HepG2 (cell line): ENCODE results near the gene ALDH7A1. TPM values are rescaled to one million over a fixed set of nuclear protein-coding genes. Genes with fewer than 3 reads are reported as not detected.

Experiments
- ATAC-seq: fragments of 200-7000 bp; cut with Tn5 transposase; 3 replicates; pipeline ENCODE4 v1.9.1; 2020; ENCODE audit warnings: mild to moderate bottlenecking, moderate library complexity
- Bru-seq: library from RNA; stranded (reverse); fragments of 400-500 nt; gene quantifications from one replicate; lab custom pipeline; 2021; lab: Mats Ljungman, UMichigan
- BruChase-seq, 2 experiments: library from RNA; stranded (reverse); fragments of 400-500 nt; gene quantifications; one replicate each; lab custom pipeline; 2021; lab: Mats Ljungman, UMichigan
- BruUV-seq: library from RNA; stranded (reverse); fragments of 400-500 nt; replicated peaks from 2 replicates; lab custom pipeline; 2021; lab: Mats Ljungman, UMichigan
- CTCF ChIA-PET: fragments of 300-600 bp; formaldehyde crosslinking; extraction: SDS; loops from one replicate; lab custom pipeline; 2021; ENCODE audit warnings: low total read pairs, inconsistent platforms, low intra/inter-chr PET ratio; lab: Yijun Ruan, JAX
- POLR2A ChIA-PET: fragments of 350-600 bp; sonication (Branson Sonifier 250); formaldehyde crosslinking; loops from one replicate; lab custom pipeline; 2020; ENCODE audit warnings: antibody characterized with exemption, inconsistent platforms; lab: Yijun Ruan, JAX
- DNase-seq: peaks from one replicate; pipeline ENCODE4 v3.0.0-alpha.2; 2015; ENCODE audit warnings: low spot score
- FAIRE-seq: peaks from 3 replicates; lab custom pipeline; 2011; peaks lifted over from hg19 to GRCh38; lab: Jason Lieb, UNC
- H2AFZ ChIP-seq: one replicate; pipeline ENCODE4 v1.6.1; 2011; ENCODE audit warnings: low read length, inconsistent platforms
- H3K27ac ChIP-seq: fragments of 300-600 bp; 3 replicates; pipeline ENCODE4 v1.8.0; 2011; ENCODE audit warnings: mixed run types, mild to moderate bottlenecking, mixed read lengths, low read length, inconsistent platforms; ENCODE audit not compliant: insufficient read depth; ENCODE audit errors: extremely low read length
- H3K27me3 ChIP-seq, 2 experiments: fragments of 200-600 bp in 1 of 2; 2 replicates in 1 of 2; 3 replicates in 1 of 2; pipeline versions ENCODE4 v1.6.0 to v1.8.0; 2011; ENCODE audit warnings: low read length in 2 of 2, mild to moderate bottlenecking in 2 of 2, moderate library complexity in 2 of 2, inconsistent platforms in 1 of 2; ENCODE audit not compliant: insufficient read depth in 2 of 2, control insufficient read depth in 1 of 2
- H3K36me3 ChIP-seq, 2 experiments: fragments of 200-600 bp in 1 of 2; replicated peaks in 1 of 2; 2 replicates in 1 of 2; 3 replicates in 1 of 2; pipeline versions ENCODE4 v1.5.1 to v1.8.0; 2011; ENCODE audit warnings: low read length in 2 of 2, inconsistent platforms in 1 of 2; ENCODE audit not compliant: insufficient read depth in 2 of 2, control insufficient read depth in 1 of 2
- H3K4me1 ChIP-seq: 2 replicates; pipeline ENCODE4 v1.5.1; 2012; ENCODE audit warnings: low read length, inconsistent platforms; ENCODE audit not compliant: insufficient read depth
- H3K4me2 ChIP-seq: 2 replicates; pipeline ENCODE4 v1.6.0; 2011; ENCODE audit warnings: low read depth, low read length, inconsistent platforms
- H3K4me3 ChIP-seq, 3 experiments: fragments of 200-600 bp in 1 of 3; sonication (generic), shearing (Covaris generic) in 1 of 3; replicated peaks in 1 of 3; 2 replicates each; pipeline ENCODE4 v1.5.1; 2011 to 2016; ENCODE audit warnings: low read length in 3 of 3, inconsistent platforms in 2 of 3, low read depth in 2 of 3, mild to moderate bottlenecking in 2 of 3, control low read depth in 1 of 3, mixed read lengths in 1 of 3; ENCODE audit not compliant: insufficient read depth in 1 of 3
- H3K79me2 ChIP-seq: one replicate; pipeline ENCODE4 v1.6.1; 2011; ENCODE audit warnings: low read length, inconsistent platforms; ENCODE audit not compliant: insufficient read depth
- H3K9ac ChIP-seq: 2 replicates; pipeline ENCODE4 v1.6.0; 2011; ENCODE audit warnings: mild to moderate bottlenecking, low read depth, low read length, inconsistent platforms; ENCODE audit not compliant: insufficient read depth
- H3K9me3 ChIP-seq: 2 replicates; pipeline ENCODE4 v1.5.1; 2012; ENCODE audit warnings: mild to moderate bottlenecking, low read length
- H4K20me1 ChIP-seq: 2 replicates; pipeline ENCODE4 v1.6.0; 2011; ENCODE audit warnings: inconsistent platforms, mild to moderate bottlenecking, low read length, moderate library complexity; ENCODE audit not compliant: insufficient read depth
- ATF7 ChIP-seq, 2 experiments: fragments of 450-650 bp in 1 of 2; sonication (generic) in 1 of 2; formaldehyde crosslinking in 1 of 2; IDR thresholded peaks; 2 replicates each; pipeline versions ENCODE4 v1.4.0 to v1.6.1; 2016 to 2020; ENCODE audit warnings: antibody characterized with exemption in 1 of 2, mild to moderate bottlenecking in 1 of 2, missing genetic modification reagents in 1 of 2
- CEBPG ChIP-seq: IDR thresholded peaks from 2 replicates; pipeline ENCODE4 v1.6.1; 2016
- GLI4 ChIP-seq: sonication (generic); formaldehyde crosslinking; IDR thresholded peaks from 2 replicates; pipeline ENCODE4 v1.5.1; 2020; ENCODE audit warnings: missing genetic modification reagents, mild to moderate bottlenecking, moderate library complexity, borderline replicate concordance
- HNRNPH1 ChIP-seq: fragments of 200-400 bp; formaldehyde crosslinking; optimal IDR thresholded peaks from 2 replicates; pipeline ENCODE3; 2017; ENCODE audit warnings: mild to moderate bottlenecking, low read depth, low read length
- MZF1 ChIP-seq: sonication (generic); formaldehyde crosslinking; IDR thresholded peaks from 2 replicates; pipeline ENCODE4 v1.8.1; 2023; ENCODE audit warnings: mild to moderate bottlenecking, missing genetic modification reagents, borderline replicate concordance
- SETDB1 ChIP-seq: sonication (generic); formaldehyde crosslinking; IDR thresholded peaks from 2 replicates; pipeline ENCODE4 v1.5.1; 2020; ENCODE audit warnings: missing genetic modification reagents, mild to moderate bottlenecking, borderline replicate concordance
- SIX1 ChIP-seq: sonication (generic); formaldehyde crosslinking; IDR thresholded peaks from 2 replicates; pipeline ENCODE4 v1.4.0; 2020; ENCODE audit warnings: missing genetic modification reagents, borderline replicate concordance
- ZBTB1 ChIP-seq: sonication (generic); formaldehyde crosslinking; IDR thresholded peaks from 2 replicates; pipeline ENCODE4 v1.4.0; 2020; ENCODE audit warnings: missing genetic modification reagents, borderline replicate concordance
- ZBTB37 ChIP-seq: sonication (generic); formaldehyde crosslinking; IDR thresholded peaks from 2 replicates; pipeline ENCODE4 v1.4.0; 2020; ENCODE audit warnings: mild to moderate bottlenecking, missing genetic modification reagents
- ZNF546 ChIP-seq: sonication (generic); formaldehyde crosslinking; conservative IDR thresholded peaks from 2 replicates; pipeline ENCODE4 v1.8.1; 2023; ENCODE audit warnings: mild to moderate bottlenecking, missing genetic modification reagents
- ZNF672 ChIP-seq: sonication (generic); formaldehyde crosslinking; IDR thresholded peaks from 2 replicates; pipeline ENCODE4 v1.8.1; 2022; ENCODE audit warnings: missing genetic modification reagents
- ZSCAN20 ChIP-seq: sonication (generic); formaldehyde crosslinking; IDR thresholded peaks from 2 replicates; pipeline ENCODE4 v1.4.0; 2020; ENCODE audit warnings: missing genetic modification reagents, mild to moderate bottlenecking, borderline replicate concordance
- ZSCAN21 ChIP-seq: sonication (generic); formaldehyde crosslinking; IDR thresholded peaks from 2 replicates; pipeline ENCODE4 v1.8.0; 2022; ENCODE audit warnings: mild to moderate bottlenecking, missing genetic modification reagents, moderate library complexity, borderline replicate concordance
- WGBS: methylation state at CpG from one replicate; pipeline ENCODE4 v1.1.6; 2017; ENCODE audit warnings: low lambda C conversion rate; 5-methylcytosine and 5-hydroxymethylcytosine counted together
- in situ Hi-C: cut with HindIII; loops from 2 replicates; pipeline ENCODE4 v1.10.0; 2017; ENCODE audit warnings: low pct_unique_long_range_greater_than_20kb; ENCODE audit not compliant: extremely low pct_ligation_motif_present
- intact Hi-C: fragments of 100-400 bp; cut with micrococcal nuclease; formaldehyde crosslinking; loops from one replicate; pipeline ENCODE4 v1.10.0; 2022; ENCODE audit not compliant: unreplicated experiment
- long read RNA-seq, 2 experiments: library from RNA in 1 of 2; library from polyadenylated mRNA in 1 of 2; stranded (forward) in 1 of 2; unstranded in 1 of 2; transcript quantifications; one replicate each; pipeline ENCODE4 v2.0.0, GENCODE V29; 2019 to 2022
- polyA minus RNA-seq, 3 experiments: library from RNA; depleted of rRNA, polyadenylated mRNA; stranded (reverse); fragments of >200 nt; gene quantifications; 2 replicates each; pipeline ENCODE4 v1.2.3, GENCODE V29; 2011; ENCODE audit warnings: low replicate concordance in 1 of 3
- polyA plus RNA-seq, 8 experiments: library from polyadenylated mRNA; depleted of rRNA in 3 of 8; stranded (reverse) in 7 of 8; unstranded in 1 of 8; fragments of >200 nt; fragmentation: Illumina TruSeq in 4 of 8; extraction: Trizol in 4 of 8; gene quantifications; 2 replicates each; pipeline versions ENCODE4 v1.2.1 to v1.2.3, GENCODE V29; 2011 to 2016; ENCODE audit warnings: low read depth in 4 of 8, missing spikeins in 1 of 8, mixed read lengths in 1 of 8; ENCODE audit not compliant: insufficient read depth in 1 of 8
- total RNA-seq, 5 experiments: library from RNA; depleted of rRNA; stranded (reverse); fragments of >200 nt; fragmentation: Illumina TruSeq; extraction: Trizol; gene quantifications; 2 replicates each; pipeline ENCODE4 v1.2.3, GENCODE V29; 2016; ENCODE audit warnings: low read depth in 1 of 5
- TF ChIP-seq, protein P1 (sequence below): fragments of 450-650 bp; IDR thresholded peaks from 2 replicates; pipeline ENCODE4 v1.6.1; 2016

The ALDH7A1 gene
- total RNA-seq (2016; rRNA removed; fragmentation: Illumina TruSeq; extraction: Trizol) (69.0 and 132 TPM in 2 replicates), polyA plus RNA-seq (2011; rRNA removed) (64.5 and 100 TPM in 2 replicates), polyA minus RNA-seq (2011; rRNA and poly(A)+ RNA removed; ENCODE audit: low replicate concordance) (96.9 and 101 TPM in 2 replicates), Bru-seq, nascent RNA (percentile 67 among the genes with signal in this experiment), BruChase-seq, experiment 1, labeled RNA remaining after a 6-hour chase (percentile 61 among the genes with signal in this experiment), BruChase-seq, experiment 2, labeled RNA remaining after a 2-hour chase (percentile 67 among the genes with signal in this experiment)
- total RNA-seq (2016; cell fraction: cytosol; rRNA removed; fragmentation: Illumina TruSeq; extraction: Trizol; ENCODE audit: low read depth), result 25.5 and 27.2 TPM in 2 replicates
- 68.9 and 140 TPM in 2 replicates for total RNA-seq (2016; cell fraction: insoluble cytoplasmic fraction; rRNA removed; fragmentation: Illumina TruSeq; extraction: Trizol)
- total RNA-seq (2016; cell fraction: membrane; rRNA removed; fragmentation: Illumina TruSeq; extraction: Trizol), result 30.4 and 36.0 TPM in 2 replicates
- total RNA-seq (2016; cell fraction: nucleus; rRNA removed; fragmentation: Illumina TruSeq; extraction: Trizol), result 88.1 and 94.1 TPM in 2 replicates
- polyA plus RNA-seq (2011; cell fraction: cytosol; rRNA removed), result 60.2 and 62.6 TPM in 2 replicates
- 25.1 and 27.1 TPM in 2 replicates for polyA plus RNA-seq (2011; cell fraction: nucleus; rRNA removed)
- 63.1 and 161 TPM in 2 replicates for polyA plus RNA-seq (2012)
- 22.7 and 28.6 TPM in 2 replicates for polyA plus RNA-seq (2016; cell fraction: cytosol; fragmentation: Illumina TruSeq; extraction: Trizol; ENCODE audit: low read depth)
- 290 TPM in 2 replicates for polyA plus RNA-seq (2016; cell fraction: insoluble cytoplasmic fraction; fragmentation: Illumina TruSeq; extraction: Trizol; ENCODE audit: low read depth)
- 35.9 and 40.2 TPM in 2 replicates for polyA plus RNA-seq (2016; cell fraction: membrane; fragmentation: Illumina TruSeq; extraction: Trizol; ENCODE audit: low read depth)
- 144 and 152 TPM in 2 replicates for polyA plus RNA-seq (2016; cell fraction: nucleus; fragmentation: Illumina TruSeq; extraction: Trizol; ENCODE audit: insufficient read depth, low read depth)
- 31.7 and 41.1 TPM in 2 replicates for polyA minus RNA-seq (2011; cell fraction: cytosol; rRNA and poly(A)+ RNA removed)
- 61.4 and 63.3 TPM in 2 replicates for polyA minus RNA-seq (2011; cell fraction: nucleus; rRNA and poly(A)+ RNA removed)
- long read RNA-seq, experiment 1, full-length matches to known transcripts, result 97 of 116 reads
- long read RNA-seq, experiment 1, partial matches to known transcripts, result 12 of 116 reads
- long read RNA-seq, experiment 1, other reads (novel, unspliced or antisense), result 7 of 116 reads
- long read RNA-seq, experiment 2, full-length matches to known transcripts, result 52 of 96 reads
- long read RNA-seq, experiment 2, partial matches to known transcripts, result 16 of 96 reads
- long read RNA-seq, experiment 2, other reads (novel, unspliced or antisense), result 28 of 96 reads

DNA sequence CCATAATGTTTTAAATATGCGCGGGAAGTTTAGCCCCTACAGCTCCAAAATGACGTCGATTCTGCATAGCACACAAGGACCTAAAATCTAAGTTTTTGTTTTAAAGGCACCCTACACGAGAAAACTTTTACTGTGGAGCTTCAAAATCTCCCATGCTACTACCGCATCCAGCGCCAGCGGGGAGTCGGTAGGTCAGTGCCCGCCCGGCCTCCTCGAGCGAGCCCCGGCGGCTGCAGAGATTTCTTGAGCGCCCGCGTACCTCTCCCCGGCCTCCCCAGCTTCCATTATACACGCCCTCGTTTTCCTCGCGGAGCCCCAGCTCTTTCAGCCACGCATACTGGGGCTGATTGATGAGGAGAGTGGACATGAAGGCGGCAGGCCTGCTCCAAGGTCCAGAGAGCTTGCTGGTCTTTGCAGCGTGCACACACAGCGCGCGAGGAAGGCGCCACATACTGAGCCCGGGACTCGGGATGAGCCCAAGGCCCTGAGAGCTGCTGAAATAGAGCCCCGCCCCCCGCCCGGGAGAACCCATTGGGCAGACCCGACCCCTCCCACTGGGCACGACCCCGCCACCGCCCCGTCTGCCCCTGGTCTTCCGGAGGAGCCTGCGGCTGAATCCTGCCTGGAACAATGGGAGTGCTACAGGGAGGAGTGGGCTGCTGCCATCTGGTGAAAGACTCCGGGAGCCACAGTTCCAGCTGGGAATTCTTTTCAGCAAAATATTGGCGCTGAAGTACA is at the start of gene ALDH7A1:
TSS of gene ALDH7A1 (minus strand) at position 472 of the 738 bp plus-strand sequence. CDS start at position 451, 21 bp downstream.
- Histone ChIP-seq H3K27ac (peak within 1 kb of the TSS; percentile 86), H3K79me2 (peaks cover 23% of the 10 kb centered on the region), H3K4me1 (peaks cover 49% of the 10 kb centered on the region), H3K9me3 (no peaks in the 10 kb centered on the region), H3K36me3 (peaks cover 2 to 8% of the 10 kb centered on the region in 2 experiments; a peak in 3 of 5 replicates), H4K20me1 (no peaks in the 10 kb centered on the region; the same call in 1 of the 2 replicates), H3K9ac (peak within 1 kb of the TSS; percentile 71), H3K27me3 (no peaks in the 10 kb centered on the region; a peak in 1 of 5 replicates), H3K4me3 (peak within 1 kb of the TSS; percentile 75 to 85 (median 76)), H3K4me2 (peak within 1 kb of the TSS; percentile 97), H2AFZ (peak within 1 kb of the TSS; percentile 100)
- ATAC-seq (peak; percentile 95), DNase-seq (peak; percentile 95), FAIRE-seq (peak; percentile 59)
- in situ Hi-C loops (no loop called here), intact Hi-C loops (loop anchor here (1.0 to 5.0 kb wide), 7 partner anchors 51 to 883 kb away; partner anchors contain the start of gene LMNB1)
- BruUV-seq, result TSS peak; percentile 64
- under 1% methylated on average over 20 of the region's 44 CpGs for WGBS
- ChIA-PET POLR2A (interaction anchor here (0.7 to 3.3 kb wide), 20 partner anchors 9 to 478 kb away, joined by 3 to 16 read pairs (median 4); partner anchors contain the start of genes C5orf63 and LMNB1), CTCF (interaction anchor here (0.7 to 1.5 kb wide), 3 partner anchors 51 to 256 kb away, joined by 3 to 6 read pairs (median 3); no protein-coding TSS in a partner anchor)
- TF ChIP-seq ZNF672 (CRISPR knock-in tag) (no peak), ZBTB37 (CRISPR knock-in tag) (no peak), CEBPG (CRISPR knock-in tag) (peak; percentile 53), ZBTB1 (no peak), ZNF546 (CRISPR knock-in tag) (peak; percentile 70; the same call in 1 of the 2 replicates), ATF7 (IDR thresholded peaks at IDR 0.05) (no peak), ATF7 (CRISPR knock-in tag; IDR thresholded peaks at IDR 0.05) (no peak), MZF1 (CRISPR knock-in tag) (no peak), SIX1 (CRISPR knock-in tag) (0 out of 2 replicates have a peak, but pooled peaks have one; percentile 43), GLI4 (CRISPR knock-in tag) (no peak), SETDB1 (CRISPR knock-in tag) (no peak), HNRNPH1 (no peak), ZSCAN20 (CRISPR knock-in tag) (0 out of 2 replicates have a peak, but pooled peaks have one; percentile 73), ZSCAN21 (no peak)
- TF ChIP-seq, protein P1, sequence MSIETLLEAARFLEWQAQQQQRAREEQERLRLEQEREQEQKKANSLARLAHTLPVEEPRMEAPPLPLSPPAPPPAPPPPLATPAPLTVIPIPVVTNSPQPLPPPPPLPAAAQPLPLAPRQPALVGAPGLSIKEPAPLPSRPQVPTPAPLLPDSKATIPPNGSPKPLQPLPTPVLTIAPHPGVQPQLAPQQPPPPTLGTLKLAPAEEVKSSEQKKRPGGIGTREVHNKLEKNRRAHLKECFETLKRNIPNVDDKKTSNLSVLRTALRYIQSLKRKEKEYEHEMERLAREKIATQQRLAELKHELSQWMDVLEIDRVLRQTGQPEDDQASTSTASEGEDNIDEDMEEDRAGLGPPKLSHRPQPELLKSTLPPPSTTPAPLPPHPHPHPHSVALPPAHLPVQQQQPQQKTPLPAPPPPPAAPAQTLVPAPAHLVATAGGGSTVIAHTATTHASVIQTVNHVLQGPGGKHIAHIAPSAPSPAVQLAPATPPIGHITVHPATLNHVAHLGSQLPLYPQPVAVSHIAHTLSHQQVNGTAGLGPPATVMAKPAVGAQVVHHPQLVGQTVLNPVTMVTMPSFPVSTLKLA, result no peak
